DMS 273 (cell line): ENCODE results near the gene TSPAN19.

Experiments used
- DNase-seq: peaks from one replicate; lab custom pipeline; 2025; ENCODE audit not compliant: unreplicated experiment; lab: John Stamatoyannopoulos, UW

TSPAN19 gene

DNA sequence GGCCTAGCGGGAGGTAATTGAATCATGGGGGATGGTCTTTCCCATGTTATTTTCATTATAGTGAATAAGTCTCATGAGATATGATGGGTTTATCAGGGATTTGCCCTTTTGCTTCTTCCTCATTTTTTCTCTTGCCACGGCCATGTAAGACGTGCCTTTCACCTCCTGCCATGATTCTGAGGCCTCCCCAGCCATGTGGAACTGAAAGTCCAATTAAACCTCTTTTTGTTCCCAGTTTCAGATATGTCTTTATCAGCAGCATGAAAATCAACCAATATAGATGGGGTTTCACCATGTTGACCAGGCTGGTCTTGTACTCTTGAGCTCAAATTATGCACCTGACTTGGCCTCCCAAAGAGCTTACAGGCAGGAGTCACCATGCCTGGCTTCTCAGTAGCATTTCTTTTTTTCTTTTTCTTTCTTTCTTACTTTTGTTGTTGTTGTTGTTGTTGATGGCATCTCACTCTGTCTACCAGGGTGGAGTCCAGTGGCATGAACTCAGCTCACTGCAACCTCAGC, 33.2 kb downstream of the TSPAN19 start:
- DNase-seq: no peak

- DNase-seq: peak; percentile 13
Observed at GRCh38 chr12:85000729-85001128, 35.3 kb downstream of the TSPAN19 start.

GRCh38 chr12:84998341-84998740, 37.7 kb downstream of the TSPAN19 start:
- no peak for DNase-seq

DNA sequence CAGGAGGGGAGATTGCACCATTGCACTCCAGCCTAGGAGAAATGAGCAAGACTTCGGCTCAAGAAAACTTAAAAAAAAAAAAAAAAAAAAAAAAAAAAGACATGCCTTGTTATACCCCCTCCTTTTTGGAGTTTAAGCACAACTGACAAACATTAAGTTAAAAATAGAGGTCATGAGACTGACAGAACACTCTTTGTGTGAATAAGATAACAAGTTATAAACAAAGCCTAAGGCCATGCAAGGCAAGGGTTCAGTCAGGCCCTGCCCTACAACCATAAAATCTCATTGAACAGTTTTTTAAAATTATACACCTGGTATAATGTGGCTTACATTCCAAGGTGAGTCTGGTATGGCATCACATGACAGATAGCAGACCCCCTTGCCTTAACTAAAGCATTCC, 39.3 kb downstream of the TSPAN19 start:
- DNase-seq: no peak

- no peak for DNase-seq
Observed at GRCh38 chr12:84995641-84996040, 40.4 kb downstream of the TSPAN19 start.

- DNase-seq: no peak
Observed at GRCh38 chr12:84994426-84994825, 41.7 kb downstream of the TSPAN19 start.

GRCh38 chr12:84986586-84986985, 49.5 kb downstream of the TSPAN19 start:
- DNase-seq: peak; percentile 55

DNA sequence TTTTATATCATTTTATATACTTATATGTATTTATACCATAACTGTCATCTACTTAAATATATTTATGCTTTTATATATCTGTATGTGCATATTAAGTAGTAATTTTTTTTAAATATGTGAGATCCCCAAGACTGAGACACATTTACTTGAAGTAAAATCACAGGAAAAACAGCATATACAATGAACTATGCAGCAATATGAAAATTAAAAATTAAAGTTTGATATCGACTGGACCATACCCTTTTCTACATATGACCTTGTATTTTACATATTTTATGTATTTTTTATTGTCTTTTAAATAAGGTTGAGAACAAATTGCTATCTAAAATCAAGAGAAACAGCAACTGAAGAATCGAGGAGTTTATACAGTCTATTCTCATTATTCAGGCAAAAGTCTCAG, 50.0 kb downstream of the TSPAN19 start:
- DNase-seq: no peak

DNA sequence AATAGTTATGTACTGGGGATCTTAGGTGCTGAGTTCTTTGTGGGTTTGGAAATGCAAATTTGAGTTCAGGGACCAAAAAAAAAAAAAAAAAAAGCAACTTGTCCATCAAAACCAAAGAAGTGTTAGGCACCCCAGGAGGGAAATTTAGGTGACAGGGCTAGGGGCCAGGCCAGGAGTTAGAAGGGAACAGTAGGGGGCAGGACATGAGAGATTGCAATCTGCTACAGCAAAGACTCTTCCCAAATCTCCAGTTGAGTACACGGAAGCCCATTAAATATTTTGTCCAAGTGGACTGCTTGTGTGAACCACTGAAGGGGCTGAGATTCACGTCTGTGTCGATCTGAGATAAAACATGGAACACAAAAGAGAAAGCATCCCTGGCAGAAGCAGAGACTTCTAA, 52.8 kb downstream of the TSPAN19 start:
- no peak for DNase-seq

DNA sequence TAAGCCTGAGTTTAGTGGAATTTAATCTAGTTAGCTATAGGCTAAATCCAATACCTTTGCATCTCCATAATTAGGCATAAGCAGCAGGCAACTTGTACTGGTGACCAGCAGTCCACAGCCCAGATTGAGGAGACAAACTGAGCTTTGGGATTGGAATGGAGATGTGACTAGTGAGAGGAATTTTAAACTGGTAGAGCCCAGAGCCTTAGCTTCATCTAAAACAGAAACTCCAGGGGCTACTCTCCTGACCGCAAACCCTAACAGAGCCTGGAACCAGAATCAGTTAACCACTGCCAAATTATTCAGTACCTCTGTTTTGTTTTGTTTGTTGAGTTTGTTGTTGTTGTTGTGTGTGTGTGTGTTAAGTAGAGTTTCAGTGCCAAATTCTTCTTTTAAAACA, 53.2 kb downstream of the TSPAN19 start:
- no peak for DNase-seq

DNA sequence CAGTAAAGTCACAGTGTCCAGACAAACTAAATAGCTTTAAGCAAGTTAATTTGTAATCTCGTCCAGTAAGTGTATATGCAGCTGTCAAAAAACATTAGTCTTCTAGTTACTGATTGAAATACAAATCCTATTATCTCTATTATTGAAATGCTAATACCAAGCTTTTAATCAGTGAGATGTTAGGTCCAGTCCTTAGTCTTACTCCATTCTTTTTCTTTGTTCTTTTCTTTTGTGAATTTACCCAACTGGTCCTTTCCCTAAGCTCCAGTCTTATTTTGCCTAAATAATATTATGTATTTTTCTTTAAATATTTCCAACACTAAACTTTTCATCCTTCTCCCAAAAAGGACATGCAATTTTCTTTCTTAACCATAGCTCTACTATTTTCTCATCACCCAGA, 57.2 kb downstream of the TSPAN19 start:
- DNase-seq: no peak

DNA sequence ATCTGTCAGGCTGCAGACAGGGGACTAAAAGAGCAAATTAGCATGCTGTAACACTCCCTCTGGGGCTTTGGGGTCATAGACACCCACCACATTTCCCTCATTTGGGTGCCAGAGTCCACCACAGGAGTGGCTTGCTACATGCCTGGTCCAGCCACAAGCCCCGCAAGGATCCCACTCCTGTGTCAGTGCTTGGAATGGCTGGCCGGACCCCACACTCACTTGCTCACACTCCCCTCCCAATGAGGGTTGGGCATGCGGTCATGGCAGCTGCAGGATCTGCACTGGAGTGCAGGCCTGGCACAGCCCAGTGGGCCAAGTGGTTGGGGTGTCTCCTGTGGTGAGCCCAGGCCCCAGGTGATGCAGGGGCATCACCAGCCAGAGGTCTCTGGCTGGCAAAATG, 59.9 kb downstream of the TSPAN19 start:
- DNase-seq: no peak

DNA sequence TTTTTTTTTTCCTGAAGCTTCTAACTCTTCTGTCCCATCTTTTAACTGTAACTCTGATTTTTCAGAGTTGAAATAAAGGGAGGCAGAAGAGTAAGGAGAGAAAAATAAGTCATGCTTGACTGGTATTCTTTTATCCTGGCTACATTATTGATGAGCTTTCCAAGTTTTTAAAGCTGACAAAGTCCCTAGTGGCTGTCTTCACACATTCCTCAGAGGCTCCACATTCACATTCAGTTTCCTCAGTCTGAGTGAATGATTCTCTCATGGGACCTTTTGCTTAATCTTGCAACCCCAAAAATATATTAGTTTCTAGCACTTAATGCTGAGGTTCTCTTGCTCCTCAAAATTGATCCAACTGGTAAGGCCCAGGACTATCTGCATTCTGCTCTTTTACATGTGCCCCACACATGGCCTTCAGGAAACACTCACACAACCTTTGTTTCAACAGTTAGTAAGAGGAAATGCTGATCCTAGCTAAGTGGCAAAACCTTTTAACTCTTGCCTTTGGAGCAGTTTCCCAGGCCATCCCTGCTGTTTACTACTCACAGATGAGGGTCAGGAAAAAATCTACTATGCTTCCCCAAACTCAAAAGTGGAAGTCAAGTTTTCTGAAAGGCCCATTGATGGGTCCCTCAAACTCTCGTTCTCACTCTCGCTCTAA, 61.8 kb downstream of the TSPAN19 start:
- DNase-seq: no peak

- no peak for DNase-seq
Observed at GRCh38 chr12:84973026-84973425, 63.1 kb downstream of the TSPAN19 start.

DNA sequence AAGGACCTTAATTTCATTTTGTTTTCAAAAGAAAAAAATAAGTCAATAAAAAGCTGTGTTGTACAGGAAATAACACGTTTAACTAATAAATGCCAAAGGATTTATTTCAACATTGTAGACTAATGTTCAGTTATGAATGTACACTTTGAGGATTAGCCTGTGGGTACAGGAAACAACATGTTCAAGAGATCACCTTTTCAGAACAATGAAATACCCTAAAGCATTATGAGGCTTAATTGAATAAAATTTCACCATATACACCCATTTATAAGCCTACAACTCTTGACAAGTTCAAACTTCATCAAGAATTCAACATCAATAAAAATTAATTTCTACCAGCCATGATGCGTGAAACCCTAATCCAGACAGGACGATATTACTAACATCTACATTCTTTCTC, 66.9 kb downstream of the TSPAN19 start:
- no peak for DNase-seq
